Right cardiac atrium (tissue), 5 donors: ENCODE data around the gene FAM120A. TPM values are rescaled to one million over a fixed set of nuclear protein-coding genes. Genes with fewer than 3 reads are reported as not detected.

ENCODE experiments used
- ATAC-seq, 2 donors: fragments of 200-7000 bp; cut with Tn5 transposase; one replicate each; pipeline versions ENCODE4 v1.8.0 to v1.9.1; 2020; ENCODE audit warnings: moderate library complexity in 2 of 2, mild to moderate bottlenecking in 1 of 2
- DNase-seq, 3 donors: peaks; one replicate each; pipeline ENCODE4 v3.0.0-alpha.2; 2020
- H3K27ac ChIP-seq: one replicate; pipeline ENCODE4 v1.5.1; 2013; ENCODE audit warnings: mild to moderate bottlenecking, low read length, control low read depth, moderate library complexity
- H3K27me3 ChIP-seq: one replicate; pipeline ENCODE4 v1.6.1; 2013; ENCODE audit not compliant: control insufficient read depth, insufficient read depth
- H3K4me1 ChIP-seq: one replicate; pipeline ENCODE4 v1.6.1; 2013; ENCODE audit warnings: low read length; ENCODE audit not compliant: control insufficient read depth, insufficient read depth
- H3K4me3 ChIP-seq: one replicate; pipeline ENCODE4 v1.5.1; 2013; ENCODE audit warnings: low read length, control low read depth
- H3K9me3 ChIP-seq: one replicate; pipeline ENCODE4 v1.6.1; 2013; ENCODE audit warnings: low read length; ENCODE audit not compliant: control insufficient read depth
- WGBS: extraction: QIAGEN DNeasy Blood & Tissue Kit; methylation state at CpG from one replicate; pipeline ENCODE4 v1.1.7; 2013; 5-methylcytosine and 5-hydroxymethylcytosine counted together
- intact Hi-C, 4 donors: fragments of 100-400 bp; cut with DNase I; formaldehyde crosslinking; loops; one replicate each; pipeline versions ENCODE4 v1.11.0 to v1.14.0; 2022 to 2023
- long read RNA-seq, 4 donors: library from polyadenylated mRNA; unstranded; transcript quantifications; one replicate each; pipeline ENCODE4 v2.0.0, GENCODE V29; 2020 to 2021
- polyA plus RNA-seq: library from polyadenylated mRNA; stranded (reverse); fragments of 200-250 nt; gene quantifications from one replicate; pipeline ENCODE4 v1.2.3, GENCODE V29; 2013
- total RNA-seq, 4 donors: library from RNA; stranded (reverse); fragmentation: NEBNext Ultra II Directional; extraction: Animal tissue kit (Norgen Biotek cat#: 25700); gene quantifications; one replicate each; pipeline ENCODE4 v1.2.1, GENCODE V29; 2021
- donor health status: healthy with polysubstance abuse.
- donor health status: DM: no; HTN: yes; CAD: no.
- donor health status: DM: no; HTN: no; CAD: no.
- donor health status: DM: no; HTN: yes; CAD: no; lungs with severe emphysema.
- donor health status: DM: yes; HTN: yes; CAD: no.

Gene FAM120A
- total RNA-seq (100 to 1,000 TPM in 1 of 4 donors, 10 to 100 TPM in 3; 77.8 to 111 (median 90.2) TPM), polyA plus RNA-seq (42.3 TPM)
- long read RNA-seq, donor 1, full-length matches to known transcripts = 1 of 102 reads
- long read RNA-seq, donor 1, partial matches to known transcripts = 94 of 102 reads
- long read RNA-seq, donor 1, other reads (novel, unspliced or antisense) = 7 of 102 reads
- long read RNA-seq, donor 2, full-length matches to known transcripts = 1 of 34 reads
- long read RNA-seq, donor 2, partial matches to known transcripts = 30 of 34 reads
- long read RNA-seq, donor 2, other reads (novel, unspliced or antisense) = 3 of 34 reads
- long read RNA-seq, donor 3, full-length matches to known transcripts = 5 of 88 reads
- long read RNA-seq, donor 3, partial matches to known transcripts = 74 of 88 reads
- long read RNA-seq, donor 3, other reads (novel, unspliced or antisense) = 9 of 88 reads
- long read RNA-seq, donor 4, full-length matches to known transcripts = 2 of 47 reads
- long read RNA-seq, donor 4, partial matches to known transcripts = 41 of 47 reads
- long read RNA-seq, donor 4, other reads (novel, unspliced or antisense) = 4 of 47 reads

DNA sequence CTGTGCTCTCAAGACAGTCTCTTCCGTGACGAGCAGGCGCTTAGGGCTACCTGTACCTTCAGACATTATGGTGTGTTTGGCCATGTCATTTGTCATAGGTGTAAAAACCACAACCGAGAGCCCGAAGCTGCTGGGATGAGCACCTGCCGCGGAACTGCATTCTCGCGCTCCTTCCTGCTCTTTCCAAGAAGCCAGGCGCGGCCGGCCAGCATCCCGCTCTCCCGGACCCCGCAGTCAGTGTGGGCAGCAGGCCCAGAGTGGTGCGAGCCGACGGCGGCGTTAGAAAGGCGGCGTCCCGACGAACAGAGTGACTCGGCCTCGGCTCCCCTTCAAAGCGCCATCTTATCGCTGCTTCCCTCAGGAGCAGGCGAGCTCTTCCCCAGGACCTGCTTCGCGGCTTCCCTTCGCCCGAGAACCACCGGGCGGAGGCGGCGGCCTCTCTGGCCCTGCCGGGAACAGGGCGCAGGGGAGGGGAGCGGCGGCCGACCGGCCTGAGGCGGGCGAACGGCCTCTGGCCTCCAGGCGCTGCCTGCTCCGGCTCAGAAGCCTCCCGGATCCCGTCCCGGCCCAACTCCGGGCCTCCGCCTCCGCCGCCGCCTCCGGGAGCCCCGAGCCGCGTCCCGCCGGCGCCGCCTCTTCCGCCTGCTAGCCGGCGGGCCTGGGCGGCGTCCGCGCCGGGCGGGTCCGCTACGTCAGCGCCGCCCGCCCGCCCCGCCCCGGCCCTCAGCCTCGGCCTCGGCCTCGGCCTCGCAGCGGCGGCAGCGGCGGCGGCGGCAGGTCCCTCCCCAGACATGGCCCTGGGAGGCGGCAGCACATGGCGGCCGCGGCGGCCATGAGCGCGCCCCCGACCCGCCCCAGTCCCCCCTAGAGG lies at the start of gene FAM120A:
Gene FAM120A (plus strand): TSS at position 741 of the 871 bp plus-strand sequence. CDS start 231 bp downstream, outside the sequence.
- Histone ChIP-seq H3K27ac (peak within 1 kb of the TSS; percentile 97), H3K9me3 (no peaks in the 10 kb centered on the region), H3K27me3 (no peaks in the 10 kb centered on the region), H3K4me3 (peak within 1 kb of the TSS; percentile 86), H3K4me1 (no peaks in the 10 kb centered on the region)
- intact Hi-C loops = loop anchor here (5.0 to 10.0 kb wide), 4 partner anchors 74 to 356 kb away; partner anchors contain the start of gene CARD19 (in 1 of the 4)
- WGBS = under 1% methylated on average over 100 of the region's 100 CpGs
- ATAC-seq = peak; percentile 84 to 86
- DNase-seq = peak; percentile 80 to 92 (median 91)

DNA sequence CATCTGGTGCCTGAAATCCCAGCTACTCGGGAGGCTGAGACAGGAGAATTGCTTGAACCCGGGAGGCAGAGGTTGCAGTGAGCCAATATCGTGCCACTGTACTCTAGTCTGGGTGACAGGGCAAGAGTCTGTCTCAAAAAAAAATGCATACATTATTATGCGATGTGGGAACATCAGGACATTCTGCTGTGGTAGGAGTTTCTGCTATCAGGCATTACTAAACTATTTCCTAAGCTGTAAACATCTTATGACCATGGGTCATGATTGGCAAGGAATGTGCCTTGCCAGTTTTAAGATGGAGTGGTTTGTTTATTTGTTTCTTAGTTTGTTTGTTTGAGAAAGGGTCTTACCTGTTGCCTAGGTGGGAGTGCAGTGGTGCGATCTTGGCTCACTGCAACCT lies 45.1 kb upstream of the FAM120A start:
- ATAC-seq = no peak
- no peak overlapping the region for H3K27ac ChIP-seq
- WGBS = 94% methylated on average over 5 of the region's 5 CpGs
- no peaks in the 10 kb centered on the region for H3K27me3 ChIP-seq
- no peak for DNase-seq
- no peaks in the 10 kb centered on the region for H3K9me3 ChIP-seq
- H3K4me3 ChIP-seq = no peak overlapping the region
- no peaks in the 10 kb centered on the region for H3K4me1 ChIP-seq
- intact Hi-C loops = no loop called here

- Histone ChIP-seq H3K4me1 (no peaks in the 10 kb centered on the region), H3K9me3 (peaks cover 4% of the 10 kb centered on the region), H3K27ac (no peak overlapping the region), H3K4me3 (no peak overlapping the region), H3K27me3 (no peaks in the 10 kb centered on the region)
- ATAC-seq (no peak), DNase-seq (no peak)
- intact Hi-C loops = no loop called here
These were observed 38.0 kb upstream of the FAM120A start for GRCh38 chr9:93413530-93413929.

DNA sequence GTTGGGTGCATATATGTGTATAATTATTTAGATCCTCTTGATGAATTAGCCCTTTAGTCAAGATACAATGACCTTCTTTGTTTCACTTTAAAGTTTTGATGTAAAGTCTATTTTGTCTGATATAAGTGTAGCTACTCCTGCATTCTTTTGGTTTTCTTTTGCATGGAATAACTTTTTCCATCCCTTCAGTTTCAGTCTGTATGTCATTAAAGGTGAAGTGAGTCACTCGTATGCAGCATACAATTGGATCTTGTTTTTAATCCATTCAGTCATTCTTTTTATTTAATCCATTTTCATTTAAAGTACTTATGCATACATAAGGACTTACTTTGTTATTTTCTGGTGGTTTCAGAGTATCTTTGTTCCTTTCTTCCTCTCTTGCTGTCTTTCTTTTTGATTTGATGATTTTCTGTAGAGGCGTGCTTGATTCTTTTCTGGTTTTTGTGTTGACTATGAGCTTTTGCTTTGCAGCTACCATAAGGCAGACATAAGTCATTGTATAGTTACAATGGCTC lies 36.3 kb upstream of the FAM120A start:
- Histone ChIP-seq H3K4me3 (no peak overlapping the region), H3K27me3 (no peaks in the 10 kb centered on the region), H3K4me1 (no peaks in the 10 kb centered on the region), H3K9me3 (peaks cover 4% of the 10 kb centered on the region), H3K27ac (no peak overlapping the region)
- intact Hi-C loops = no loop called here
- 87% methylated on average over 2 of the region's 2 CpGs for WGBS
- DNase-seq (no peak), ATAC-seq (no peak)

GRCh38 chr9:93416530-93417235 lies 34.8 kb upstream of the FAM120A start:
- Histone ChIP-seq H3K4me3 (no peak overlapping the region), H3K27me3 (no peaks in the 10 kb centered on the region), H3K9me3 (peaks cover 4% of the 10 kb centered on the region), H3K27ac (no peak overlapping the region), H3K4me1 (no peaks in the 10 kb centered on the region)
- DNase-seq (no peak), ATAC-seq (no peak)
- WGBS = 89% methylated on average over 8 of the region's 8 CpGs
- intact Hi-C loops = no loop called here

GRCh38 chr9:93417538-93417937 lies 33.9 kb upstream of the FAM120A start:
- 94% methylated on average over 1 of the region's 1 CpG for WGBS
- Histone ChIP-seq H3K4me1 (no peaks in the 10 kb centered on the region), H3K4me3 (no peak overlapping the region), H3K27me3 (no peaks in the 10 kb centered on the region), H3K9me3 (peaks cover 4% of the 10 kb centered on the region), H3K27ac (no peak overlapping the region)
- intact Hi-C loops = no loop called here
- ATAC-seq = no peak
- DNase-seq = no peak

DNA sequence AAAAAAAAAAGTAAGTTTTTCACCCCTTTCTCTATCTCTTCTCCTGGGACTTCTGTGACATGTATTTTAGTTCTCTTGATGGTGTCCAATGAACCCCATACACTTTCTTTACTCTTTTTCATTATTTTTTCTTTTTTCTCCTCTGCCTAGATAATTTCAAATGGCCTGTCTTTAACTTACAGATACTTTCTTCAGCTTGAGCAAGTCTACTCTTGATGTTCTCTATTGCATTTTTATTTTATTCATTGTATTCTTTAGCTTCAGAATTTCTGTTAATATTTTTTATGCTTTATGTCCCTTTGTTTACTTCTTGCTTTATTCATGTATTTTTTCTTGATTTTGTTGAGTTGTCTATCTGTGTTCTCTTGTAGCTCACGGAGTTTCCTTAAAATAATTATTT lies 32.5 kb upstream of the FAM120A start:
- intact Hi-C loops = no loop called here
- no peak for ATAC-seq
- Histone ChIP-seq H3K27me3 (no peaks in the 10 kb centered on the region), H3K4me1 (no peaks in the 10 kb centered on the region), H3K4me3 (no peak overlapping the region), H3K27ac (no peak overlapping the region), H3K9me3 (peaks cover 4% of the 10 kb centered on the region)
- 87% methylated on average over 1 of the region's 1 CpG for WGBS
- no peak for DNase-seq

DNA sequence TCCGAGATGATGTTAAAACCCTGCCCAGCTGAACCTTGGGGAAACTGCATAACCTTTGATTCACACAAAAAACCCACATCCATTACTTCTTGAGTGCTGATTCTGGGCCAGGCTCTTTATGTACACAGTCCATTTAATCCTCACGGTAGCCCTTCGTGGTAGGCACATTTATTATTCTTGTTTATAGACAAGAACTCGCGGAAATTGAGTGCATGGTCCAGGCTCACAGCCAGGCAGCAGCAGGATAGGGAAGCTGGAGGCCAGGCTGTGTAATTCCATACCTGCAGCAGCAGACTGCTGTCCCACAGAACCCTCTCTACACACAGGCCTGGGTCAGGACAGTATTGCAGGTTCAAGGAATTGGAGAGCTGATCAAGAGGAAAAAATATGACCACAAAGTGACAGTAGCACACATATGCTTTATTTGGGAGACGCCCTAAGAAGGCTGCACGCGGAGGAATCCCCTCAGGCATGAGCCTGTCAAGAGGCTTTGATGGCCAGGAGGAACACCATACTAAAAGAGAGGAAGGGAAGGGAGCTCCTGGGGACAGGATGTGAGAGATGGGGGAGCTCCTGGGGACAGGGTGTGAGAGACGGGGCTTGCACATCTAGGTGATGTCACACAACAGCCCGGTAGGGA lies 28.4 kb upstream of the FAM120A start:
- intact Hi-C loops = no loop called here
- H3K4me1 ChIP-seq = no peaks in the 10 kb centered on the region
- ATAC-seq (no peak), DNase-seq (no peak)
- H3K4me3 ChIP-seq = no peak overlapping the region
- H3K27me3 ChIP-seq = no peaks in the 10 kb centered on the region
- 73% methylated on average over 10 of the region's 10 CpGs for WGBS
- H3K9me3 ChIP-seq = no peaks in the 10 kb centered on the region
- no peak overlapping the region for H3K27ac ChIP-seq

- ATAC-seq (peak in 1 of 2 donors; percentile 16), DNase-seq (no peak)
- WGBS = 63% methylated on average over 5 of the region's 5 CpGs
- Histone ChIP-seq H3K4me1 (no peaks in the 10 kb centered on the region), H3K9me3 (no peaks in the 10 kb centered on the region), H3K4me3 (no peak overlapping the region), H3K27ac (no peak overlapping the region), H3K27me3 (no peaks in the 10 kb centered on the region)
- intact Hi-C loops = no loop called here
These were observed 23.7 kb upstream of the FAM120A start for GRCh38 chr9:93427655-93428379.
